Measurements from ENCODE around the gene PIMREG. TPM values are rescaled to one million over a fixed set of nuclear protein-coding genes. Genes with fewer than 3 reads are reported as not detected.

PIMREG gene
- polyA plus RNA-seq, 2 of the 4 experiments (the other 2 are of a cell fraction), result 26.3 to 28.9 TPM

DNA sequence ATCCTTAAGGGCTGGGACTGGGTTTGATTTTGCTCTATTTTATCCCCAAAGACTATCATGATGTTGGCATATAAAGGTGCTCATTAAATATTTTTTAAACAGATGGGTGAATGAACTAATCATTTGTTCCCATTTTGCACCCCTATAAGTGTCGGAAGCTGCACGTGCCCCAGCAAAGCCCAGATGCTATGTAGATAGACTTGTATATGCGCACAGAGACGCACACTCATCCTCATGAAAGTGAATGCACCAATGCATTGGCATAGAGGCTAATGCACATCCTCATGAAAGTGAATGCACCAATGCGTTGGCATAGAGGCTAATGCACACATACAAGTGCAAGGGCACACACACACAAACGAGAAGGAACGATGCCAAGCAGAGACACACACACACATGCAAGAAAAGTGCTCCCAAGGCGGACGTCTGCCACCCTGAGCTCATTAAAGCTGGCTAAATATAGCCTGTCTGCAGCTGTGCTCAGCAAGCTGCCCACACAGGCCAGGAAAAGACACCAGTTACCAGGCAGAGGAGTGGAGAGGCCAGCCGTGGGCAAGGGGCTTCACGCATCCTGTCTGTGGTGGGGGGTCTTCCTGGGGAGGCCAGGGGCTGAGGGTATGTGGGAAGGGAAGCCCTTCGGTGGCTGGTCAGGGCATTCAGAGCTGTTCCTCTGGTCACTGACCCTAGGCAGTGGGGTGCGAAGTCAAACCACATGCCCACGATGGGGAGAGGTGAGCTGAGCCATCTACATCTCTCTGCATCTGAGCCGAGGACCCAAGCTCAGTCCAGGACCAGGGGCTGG lies 52.6 kb downstream of the PIMREG start:
- Histone ChIP-seq H3K4me3 (no peak overlapping the region), H3K27ac (no peak overlapping the region), H3K9me3 (no peaks in the 10 kb centered on the region), H3K4me2 (no peak overlapping the region), H3K4me1 (no peaks in the 10 kb centered on the region)
- ChIA-PET POLR2A (no interaction called here), CTCF (interaction anchor here (0.7 to 4.0 kb wide), 6 partner anchors 23 to 245 kb away, joined by 3 to 22 read pairs (median 3); no protein-coding TSS in a partner anchor)
- no peak for TF ChIP-seq FOSB (CRISPR knock-in tag; IDR thresholded peaks at IDR 0.05)
- TF ChIP-seq RFX5 (IDR thresholded peaks at IDR 0.05), result no peak
- no peak for TF ChIP-seq JUNB (IDR thresholded peaks at IDR 0.05)
- no peak for TF ChIP-seq POLR2A (IDR thresholded peaks at IDR 0.05; ENCODE audit: low read length)
- WGBS (ENCODE audit: missing lambda C conversion rate), result 55% methylated on average over 14 of the region's 15 CpGs
- ATAC-seq (no peak), FAIRE-seq (no peak), DNase-seq (ENCODE audit: low read depth in 1 of 2, low spot score in 1 of 2) (no peak)

DNA sequence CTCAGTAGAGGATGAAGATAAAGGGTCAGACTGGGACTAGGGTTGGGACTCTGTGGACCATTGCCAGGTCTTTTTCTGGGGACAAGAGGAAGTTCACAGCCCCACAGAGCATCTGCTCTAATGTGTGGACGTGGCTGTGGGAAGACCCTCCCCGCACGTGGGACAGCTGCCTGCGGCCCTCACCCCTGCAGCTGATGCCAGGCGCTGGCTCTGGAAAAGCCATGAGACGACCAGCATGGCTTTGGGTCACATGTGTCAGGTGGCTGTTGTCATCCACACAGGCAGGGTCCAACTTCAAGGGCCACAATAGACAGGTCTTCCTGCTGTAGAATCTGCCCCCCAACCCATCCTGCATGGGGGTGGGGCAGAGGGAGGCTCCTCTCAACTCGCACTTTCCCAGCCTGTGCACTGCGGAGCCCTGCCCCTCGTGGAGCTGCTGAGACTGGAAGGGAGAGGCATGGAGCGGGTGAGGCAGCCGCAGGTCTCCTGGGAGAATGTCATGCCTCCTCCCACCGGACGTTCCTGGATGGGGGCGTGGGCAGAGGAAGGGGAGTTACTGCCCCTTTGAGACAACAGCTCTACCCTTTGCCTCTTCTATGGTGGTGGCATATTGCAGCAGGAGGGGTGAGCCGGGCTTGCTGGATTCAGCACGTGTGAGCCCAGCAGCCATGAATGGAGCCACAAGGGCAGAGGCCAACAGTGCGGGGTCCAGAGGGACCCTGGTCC lies 53.4 kb downstream of the PIMREG start:
- no peak for DNase-seq (ENCODE audit: low read depth in 1 of 2, low spot score in 1 of 2)
- WGBS (ENCODE audit: missing lambda C conversion rate), result 75% methylated on average over 14 of the region's 17 CpGs
- CTCF ChIA-PET, result interaction anchor here (0.7 to 4.0 kb wide), 5 partner anchors 24 to 151 kb away, joined by 3 to 22 read pairs (median 3); no protein-coding TSS in a partner anchor
- no peaks in the 10 kb centered on the region for H3K9me3 ChIP-seq
- ATAC-seq, result no peak
- TF ChIP-seq, protein P1, sequence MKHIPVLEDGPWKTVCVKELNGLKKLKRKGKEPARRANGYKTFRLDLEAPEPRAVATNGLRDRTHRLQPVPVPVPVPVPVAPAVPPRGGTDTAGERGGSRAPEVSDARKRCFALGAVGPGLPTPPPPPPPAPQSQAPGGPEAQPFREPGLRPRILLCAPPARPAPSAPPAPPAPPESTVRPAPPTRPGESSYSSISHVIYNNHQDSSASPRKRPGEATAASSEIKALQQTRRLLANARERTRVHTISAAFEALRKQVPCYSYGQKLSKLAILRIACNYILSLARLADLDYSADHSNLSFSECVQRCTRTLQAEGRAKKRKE (CRISPR knock-in tag; IDR thresholded peaks at IDR 0.05; ENCODE audit: low read depth), result no peak
- TF ChIP-seq ZNF302 (CRISPR knock-in tag; IDR thresholded peaks at IDR 0.05) (no peak), SMC3 (IDR thresholded peaks at IDR 0.05) (no peak), RAD21 (conservative IDR thresholded peaks at IDR 0.05 in 1 of 2, IDR thresholded peaks at IDR 0.05 in 1 of 2) (no peak), POLR2A (IDR thresholded peaks at IDR 0.05; ENCODE audit: low read length) (no peak)
- H3K27ac ChIP-seq, result no peak overlapping the region
- H3K4me2 ChIP-seq, result no peak overlapping the region
- POLR2A ChIA-PET, result no interaction called here
- no peaks in the 10 kb centered on the region for H3K4me1 ChIP-seq
- H3K4me3 ChIP-seq, result no peak overlapping the region
- no peak for FAIRE-seq

- Histone ChIP-seq H3K4me1 (no peaks in the 10 kb centered on the region), H3K27ac (no peak overlapping the region), H3K4me3 (no peak overlapping the region), H3K4me2 (no peak overlapping the region), H3K9me3 (no peaks in the 10 kb centered on the region)
- POLR2A ChIA-PET, result no interaction called here
- DNase-seq (ENCODE audit: low read depth in 1 of 2, low spot score in 1 of 2), result no peak
- WGBS (ENCODE audit: missing lambda C conversion rate), result 70% methylated on average over 7 of the region's 7 CpGs
- CTCF ChIA-PET, result interaction anchor here (1.0 to 4.0 kb wide), 3 partner anchors 25 to 28 kb away, joined by 3 to 22 read pairs (median 5); no protein-coding TSS in a partner anchor
- FAIRE-seq, result no peak
- no peak for ATAC-seq
- TF ChIP-seq MAFK (IDR thresholded peaks at IDR 0.05; ENCODE audit: partially characterized antibody), result no peak
- TF ChIP-seq CBX2 (IDR thresholded peaks at IDR 0.05; ENCODE audit: borderline replicate concordance, low read depth), result no peak
- TF ChIP-seq EHF (CRISPR knock-in tag; IDR thresholded peaks at IDR 0.05), result no peak
- TF ChIP-seq HES2 (IDR thresholded peaks at IDR 0.05), result no peak
- TF ChIP-seq USF2 (IDR thresholded peaks at IDR 0.05), result no peak
- no peak for TF ChIP-seq BHLHE40 (IDR thresholded peaks at IDR 0.05; ENCODE audit: low read depth, low read length)
- TF ChIP-seq TFCP2L1 (CRISPR knock-in tag; IDR thresholded peaks at IDR 0.05), result no peak
- TF ChIP-seq MYC (IDR thresholded peaks at IDR 0.05; ENCODE audit: borderline replicate concordance, low read length), result no peak
These were observed 54.1 kb downstream of the PIMREG start for GRCh38 chr17:6498356-6498755.

All from A549 (cell line).